COLO829 (cell line): ENCODE measurements around the gene IL17F.

Source experiments
- DNase-seq: peaks from one replicate; pipeline ENCODE4 v3.0.0; 2012; ENCODE audit warnings: low spot score

The IL17F gene

DNA sequence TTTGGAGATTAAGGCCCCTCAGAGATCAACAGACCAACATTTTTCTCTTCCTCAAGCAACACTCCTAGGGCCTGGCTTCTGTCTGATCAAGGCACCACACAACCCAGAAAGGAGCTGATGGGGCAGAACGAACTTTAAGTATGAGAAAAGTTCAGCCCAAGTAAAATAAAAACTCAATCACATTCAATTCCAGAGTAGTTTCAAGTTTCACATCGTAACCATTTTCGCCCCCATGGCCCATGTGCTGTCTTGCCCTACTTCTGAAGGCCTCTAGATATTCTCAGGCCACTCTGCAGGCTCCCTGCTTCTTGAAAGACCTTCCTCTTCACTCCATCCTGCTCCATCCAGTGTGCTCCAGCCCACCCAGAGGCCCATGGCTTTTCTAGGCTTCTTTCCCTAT lies 53.9 kb downstream of the IL17F start:
- no peak for DNase-seq

GRCh38 chr6:52189974-52190373 lies 54.3 kb downstream of the IL17F start:
- no peak for DNase-seq

DNA sequence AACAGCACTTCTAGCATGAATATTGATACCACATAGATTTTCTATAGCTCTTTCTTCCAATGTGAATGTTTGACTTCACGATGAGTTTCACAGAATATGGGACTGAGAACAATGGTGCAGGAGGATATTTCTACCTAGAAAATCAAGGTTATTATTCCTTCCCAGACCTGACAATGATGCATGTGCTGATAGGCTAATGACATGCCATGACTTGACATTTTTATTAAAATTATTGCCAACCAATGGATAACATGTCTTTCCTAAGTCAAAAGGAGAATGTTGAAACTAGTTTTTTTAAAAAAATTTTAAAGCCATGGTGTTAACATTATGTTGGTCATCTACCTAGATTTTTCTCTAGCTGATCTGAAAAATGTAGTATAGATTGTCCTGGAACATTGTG lies 57.2 kb downstream of the IL17F start:
- no peak for DNase-seq
